Stimulated activated CD4-positive, alpha-beta T cell treated with anti-CD3 and anti-CD28 coated beads, Interleukin-2, amount 100 ng/mL, for 24 hours (primary cell): Measurements from ENCODE around the gene NDUFA1.
A peak's percentile ranks its signal among the peaks of the same experiment; 100 is the strongest.
"Not testable (repeated sequence)": the region's sequence is repeated elsewhere in the genome, so short reads cannot be mapped to it uniquely, and the experiment has no call there.

Experiments used
- DNase-seq, 2 donors: peaks; one replicate each; pipeline ENCODE4 v3.0.0-alpha.2; 2020

NDUFA1 gene

GRCh38 chrX:119871599-119872395 lies at the start of gene NDUFA1, which contains the start of gene RNF113A:
TSS of gene NDUFA1 (plus strand) at chrX:119871832. CDS start at chrX:119871912, 80 bp downstream.
TSS of gene RNF113A (minus strand) at chrX:119871733. CDS start at chrX:119871613, 120 bp downstream.
- DNase-seq = peak; percentile 81 to 83

GRCh38 chrX:119824221-119824620 lies 47.4 kb upstream of the NDUFA1 start:
- DNase-seq = not testable (repeated sequence)

- no peak for DNase-seq
Measured at GRCh38 chrX:119826399-119826959, 45.2 kb upstream of the NDUFA1 start.

- DNase-seq = no peak
Measured at GRCh38 chrX:119828446-119828845, 43.2 kb upstream of the NDUFA1 start.

- DNase-seq = no peak
Measured at GRCh38 chrX:119833905-119834304, 37.7 kb upstream of the NDUFA1 start.

- peak; percentile 91 to 92 for DNase-seq
Measured at GRCh38 chrX:119852382-119853353, 19.0 kb upstream of the NDUFA1 start, which contains the start of gene UPF3B. TSS of gene UPF3B (minus strand) at chrX:119852963. CDS start at chrX:119852928, 35 bp downstream.

- no peak for DNase-seq
Measured at GRCh38 chrX:119853444-119853843, 18.2 kb upstream of the NDUFA1 start.

GRCh38 chrX:119870626-119871131 lies 953 bp upstream of the NDUFA1 start:
- DNase-seq = peak; percentile 28 to 32

- no peak for DNase-seq
Measured at GRCh38 chrX:119871245-119871598, 410 bp upstream of the NDUFA1 start.

- DNase-seq = no peak
Measured at GRCh38 chrX:119878740-119879139, 7.1 kb downstream of the NDUFA1 start.

GRCh38 chrX:119880076-119880475 lies 8.4 kb downstream of the NDUFA1 start:
- DNase-seq = no peak

GRCh38 chrX:119880552-119881437 lies 9.2 kb downstream of the NDUFA1 start:
- peak; percentile 17 to 25 for DNase-seq

GRCh38 chrX:119885554-119886428 lies 14.2 kb downstream of the NDUFA1 start:
- no peak for DNase-seq

- peak; percentile 63 to 68 for DNase-seq
Measured at GRCh38 chrX:119887721-119888425, 16.2 kb downstream of the NDUFA1 start.

GRCh38 chrX:119890626-119891025 lies 19.0 kb downstream of the NDUFA1 start:
- DNase-seq = not testable (repeated sequence)

- DNase-seq = not testable (repeated sequence)
Measured at GRCh38 chrX:119891961-119892692, 20.5 kb downstream of the NDUFA1 start.

GRCh38 chrX:119895843-119896326 lies 24.3 kb downstream of the NDUFA1 start, which contains the start of gene AKAP14:
TSS of gene AKAP14 (plus strand) at chrX:119895893. CDS start at chrX:119903224, 7,331 bp downstream.
- DNase-seq = no peak

GRCh38 chrX:119899125-119899524 lies 27.5 kb downstream of the NDUFA1 start:
- no peak for DNase-seq

- DNase-seq = no peak
Measured at GRCh38 chrX:119900976-119901375, 29.3 kb downstream of the NDUFA1 start.
